Caco-2 (cell line): Measurements from ENCODE around the gene HIF1A. TPM values are rescaled to one million over a fixed set of nuclear protein-coding genes. Genes with fewer than 3 reads are reported as not detected.

Experiments used
- BruUV-seq: library from RNA; stranded (reverse); fragments of 400-500 nt; replicated peaks from 2 replicates; lab custom pipeline; 2021; lab: Mats Ljungman, UMichigan
- CTCF ChIA-PET: fragments of 300-600 bp; sonication (Branson Sonifier 250); formaldehyde crosslinking; loops from one replicate; lab custom pipeline; 2022; ENCODE audit warnings: antibody characterized with exemption; lab: Charles Lee
- POLR2A ChIA-PET: fragments of 300-600 bp; sonication (Branson Sonifier 250); formaldehyde crosslinking; loops from one replicate; lab custom pipeline; 2022; ENCODE audit warnings: antibody characterized with exemption; lab: Charles Lee
- DNase-seq, 2 experiments: peaks; one replicate each; pipeline versions ENCODE4 v3.0.0 to v3.0.0-alpha.2; 2020 to 2022
- H3K27me3 ChIP-seq: replicated peaks from 2 replicates; pipeline ENCODE4 v1.6.0; 2011; ENCODE audit warnings: low read length; ENCODE audit not compliant: control insufficient read depth, insufficient read depth
- H3K36me3 ChIP-seq: 2 replicates; pipeline ENCODE4 v1.5.1; 2011; ENCODE audit warnings: low read length; ENCODE audit not compliant: control insufficient read depth, insufficient read depth
- H3K4me1 ChIP-seq: fragments of 250-450 bp; sonication (Bioruptor Pico); 2 replicates; pipeline ENCODE4 v1.5.1; 2020; ENCODE audit warnings: mild to moderate bottlenecking
- H3K4me3 ChIP-seq: 2 replicates; pipeline ENCODE4 v1.5.1; 2011; ENCODE audit warnings: low read depth, mild to moderate bottlenecking, control low read depth, low read length
- H3K9me3 ChIP-seq: fragments of 250-450 bp; sonication (Bioruptor Pico); 2 replicates; pipeline ENCODE4 v1.5.1; 2020; ENCODE audit warnings: mild to moderate bottlenecking, moderate library complexity
- H3K27ac Mint-ChIP-seq: one replicate; pipeline ENCODE4 v1.8.0; 2022; ENCODE audit warnings: mixed read lengths; ENCODE audit not compliant: unreplicated experiment
- H3K27me3 Mint-ChIP-seq: one replicate; pipeline ENCODE4 v1.8.0; 2022; ENCODE audit warnings: mixed read lengths; ENCODE audit not compliant: insufficient read depth, unreplicated experiment
- H3K36me3 Mint-ChIP-seq: one replicate; pipeline ENCODE4 v1.8.0; 2022; ENCODE audit warnings: mild to moderate bottlenecking, mixed read lengths; ENCODE audit not compliant: insufficient read depth, unreplicated experiment
- H3K4me1 Mint-ChIP-seq: one replicate; pipeline ENCODE4 v1.8.0; 2022; ENCODE audit warnings: low read depth, mixed read lengths; ENCODE audit not compliant: unreplicated experiment
- H3K4me3 Mint-ChIP-seq: one replicate; pipeline ENCODE4 v1.8.0; 2022; ENCODE audit warnings: mild to moderate bottlenecking, moderate library complexity, mixed read lengths; ENCODE audit not compliant: unreplicated experiment
- H3K9me3 Mint-ChIP-seq: one replicate; pipeline ENCODE4 v1.8.0; 2022; ENCODE audit warnings: mixed read lengths; ENCODE audit not compliant: unreplicated experiment
- CTCF ChIP-seq, 2 experiments: fragments of 200-600 bp in 1 of 2; IDR thresholded peaks; 1 replicate in 1 of 2; 2 replicates in 1 of 2; pipeline versions ENCODE4 v1.5.1 to v1.8.0; 2011 to 2022; ENCODE audit warnings: antibody characterized with exemption in 1 of 2, control low read depth in 1 of 2, inconsistent platforms in 1 of 2, low read depth in 1 of 2, low read length in 1 of 2, mild to moderate bottlenecking in 1 of 2, moderate library complexity in 1 of 2; ENCODE audit not compliant: insufficient read depth in 1 of 2, severe bottlenecking in 1 of 2, unreplicated experiment in 1 of 2
- intact Hi-C: fragments of 100-400 bp; cut with micrococcal nuclease; formaldehyde crosslinking; loops from one replicate; pipeline ENCODE4 v1.10.0; 2022; ENCODE audit not compliant: unreplicated experiment
- total RNA-seq: library from RNA; stranded (reverse); gene quantifications from 2 replicates; pipeline ENCODE4 v1.2.3, GENCODE V29; 2022

HIF1A gene
- total RNA-seq, 1 experiment from 2014 or later = 127 TPM

- no peaks in the 10 kb centered on the region for H3K4me1 ChIP-seq
- TF ChIP-seq CTCF (IDR thresholded peaks at IDR 0.05; ENCODE audit: insufficient read depth in 1 of 2, low read depth in 1 of 2, low read length in 1 of 2, severe bottlenecking in 1 of 2, unreplicated experiment in 1 of 2) = no peak
- H3K36me3 ChIP-seq = no peaks in the 10 kb centered on the region
- H3K27me3 Mint-ChIP-seq = no peaks in the 10 kb centered on the region
- H3K9me3 Mint-ChIP-seq = no peaks in the 10 kb centered on the region
- H3K4me3 ChIP-seq = no peak overlapping the region
- no peak overlapping the region for H3K27ac Mint-ChIP-seq
- H3K27me3 ChIP-seq = no peaks in the 10 kb centered on the region
- no peak overlapping the region for H3K4me3 Mint-ChIP-seq
- no peak for DNase-seq
- ChIA-PET POLR2A (interaction anchor here (0.7 kb wide), 1 partner anchor 22 kb away, joined by 9 read pairs; no protein-coding TSS in a partner anchor), CTCF (no interaction called here)
- no peaks in the 10 kb centered on the region for H3K9me3 ChIP-seq
- H3K36me3 Mint-ChIP-seq = peaks cover 20% of the 10 kb centered on the region
- no TSS peak for BruUV-seq
- H3K4me1 Mint-ChIP-seq = no peaks in the 10 kb centered on the region
- intact Hi-C loops = loop anchor here (10.0 kb wide), 1 partner anchor 495 kb away; no protein-coding TSS in a partner anchor
These were observed 74.6 kb downstream of the HIF1A start for GRCh38 chr14:61769893-61770292.

- no peak overlapping the region for H3K4me3 Mint-ChIP-seq
- intact Hi-C loops = no loop called here
- no peak for DNase-seq
- no peak overlapping the region for H3K27ac Mint-ChIP-seq
- Histone ChIP-seq H3K36me3 (no peaks in the 10 kb centered on the region), H3K4me1 (no peaks in the 10 kb centered on the region), H3K9me3 (no peaks in the 10 kb centered on the region), H3K27me3 (no peaks in the 10 kb centered on the region), H3K4me3 (no peak overlapping the region)
- TF ChIP-seq CTCF (IDR thresholded peaks at IDR 0.05; ENCODE audit: insufficient read depth in 1 of 2, low read depth in 1 of 2, low read length in 1 of 2, severe bottlenecking in 1 of 2, unreplicated experiment in 1 of 2) = no peak
- ChIA-PET CTCF (no interaction called here), POLR2A (no interaction called here)
- H3K36me3 Mint-ChIP-seq = peaks cover 15% of the 10 kb centered on the region
- no peaks in the 10 kb centered on the region for H3K9me3 Mint-ChIP-seq
- no TSS peak for BruUV-seq
- H3K4me1 Mint-ChIP-seq = no peaks in the 10 kb centered on the region
- H3K27me3 Mint-ChIP-seq = no peaks in the 10 kb centered on the region
These were observed 79.5 kb downstream of the HIF1A start for GRCh38 chr14:61774861-61775260.

- Histone ChIP-seq H3K4me1 (no peaks in the 10 kb centered on the region), H3K27me3 (no peaks in the 10 kb centered on the region), H3K4me3 (no peak overlapping the region), H3K9me3 (no peaks in the 10 kb centered on the region), H3K36me3 (no peaks in the 10 kb centered on the region; the same call in 1 of the 2 replicates)
- DNase-seq = no peak
- Mint-ChIP-seq H3K27me3 (no peaks in the 10 kb centered on the region), H3K4me1 (no peaks in the 10 kb centered on the region), H3K27ac (no peak overlapping the region), H3K9me3 (no peaks in the 10 kb centered on the region), H3K36me3 (peaks cover 22% of the 10 kb centered on the region), H3K4me3 (no peak overlapping the region)
- intact Hi-C loops = no loop called here
- CTCF ChIA-PET = no interaction called here
- BruUV-seq = no TSS peak
- POLR2A ChIA-PET = no interaction called here
- TF ChIP-seq CTCF (IDR thresholded peaks at IDR 0.05; ENCODE audit: insufficient read depth in 1 of 2, low read depth in 1 of 2, low read length in 1 of 2, severe bottlenecking in 1 of 2, unreplicated experiment in 1 of 2) = no peak
These were observed 84.8 kb downstream of the HIF1A start for GRCh38 chr14:61780125-61780524.
